DMS53 treated with DMSO at 0.1 percent for 48 hours (cell line): ENCODE measurements around the gene SH3BGRL2.
"Not testable (repeated sequence)": the region's sequence is repeated elsewhere in the genome, so short reads cannot be mapped to it uniquely, and the experiment has no call there.

Experiments used
- DNase-seq: peaks from one replicate; lab custom pipeline; 2025; ENCODE audit not compliant: unreplicated experiment; lab: John Stamatoyannopoulos, UW

Gene SH3BGRL2

GRCh38 chr6:79734374-79734773 is 103.2 kb downstream of the SH3BGRL2 start:
- no peak for DNase-seq

- no peak for DNase-seq
Observed at GRCh38 chr6:79735183-79735582, 104.1 kb downstream of the SH3BGRL2 start.

GRCh38 chr6:79737172-79737571 is 106.0 kb downstream of the SH3BGRL2 start:
- no peak for DNase-seq

GRCh38 chr6:79742030-79742429 is 110.9 kb downstream of the SH3BGRL2 start:
- peak; percentile 8 for DNase-seq

DNA sequence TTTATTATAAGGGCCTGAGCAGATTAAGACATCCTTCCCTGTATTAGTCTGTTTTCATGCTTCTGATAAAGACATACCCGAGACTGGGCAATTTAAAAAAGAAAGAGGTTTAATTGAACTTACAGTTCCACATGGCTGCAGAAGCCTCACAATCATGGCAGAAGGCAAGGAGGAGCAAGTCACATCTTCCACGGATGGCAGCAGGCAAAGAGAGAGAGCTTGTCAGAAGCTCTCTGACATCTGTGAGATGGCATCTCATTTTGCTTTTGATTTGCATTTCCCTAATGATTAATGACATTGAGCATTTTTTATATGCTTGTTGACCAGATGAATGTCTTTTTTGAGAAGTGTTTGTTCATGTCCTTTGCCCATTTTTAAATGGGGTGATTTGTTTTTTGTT is 114.2 kb downstream of the SH3BGRL2 start:
- not testable (repeated sequence) for DNase-seq

DNA sequence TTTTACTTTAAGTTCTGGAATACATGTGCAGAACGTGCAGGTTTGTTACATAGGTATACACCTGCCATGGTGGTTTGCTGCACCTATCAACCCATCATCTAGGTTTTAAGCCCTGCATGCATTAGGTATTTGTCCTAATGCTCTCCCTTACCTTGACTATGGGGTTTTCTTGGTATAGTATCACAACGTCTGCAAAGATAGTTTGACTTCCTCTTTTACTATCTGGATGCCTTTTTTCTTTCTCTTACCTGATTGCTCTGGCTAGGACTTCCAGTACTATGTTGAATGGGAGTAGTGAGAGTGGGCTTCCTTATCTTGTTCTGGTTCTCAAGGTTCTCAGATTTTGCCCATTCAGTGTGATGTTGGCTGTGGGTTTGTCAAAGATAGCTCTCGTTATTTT is 115.2 kb downstream of the SH3BGRL2 start:
- not testable (repeated sequence) for DNase-seq

- DNase-seq, result no peak
Observed at GRCh38 chr6:79750806-79751205, 119.7 kb downstream of the SH3BGRL2 start.
